Naive thymus-derived CD8-positive, alpha-beta T cell (primary cell): ENCODE data around the gene PPP1R3D. TPM values are rescaled to one million over a fixed set of nuclear protein-coding genes. Genes with fewer than 3 reads are reported as not detected.
"Not testable (repeated sequence)": the region's sequence is repeated elsewhere in the genome, so short reads cannot be mapped to it uniquely, and the experiment has no call there.

ENCODE experiments used
- ATAC-seq, 2 donors: fragments of 150-1000 bp; cut with Tn5 transposase in 1 of 2; sonication (Bioruptor Pico), chemical (Tn5 transposase) in 1 of 2; 1 replicate in 1 of 2; 2 replicates in 1 of 2; pipeline ENCODE4 v1.10.0; 2021; ENCODE audit warnings: mild to moderate bottlenecking in 2 of 2, moderate library complexity in 2 of 2
- POLR2A ChIA-PET: fragments of 350-600 bp; sonication (Branson Sonifier 250); formaldehyde crosslinking; loops from one replicate; lab custom pipeline; 2021; ENCODE audit warnings: antibody characterized with exemption; lab: Charles Lee
- DNase-seq, 10 donors: peaks; one replicate each; pipeline versions ENCODE4 v3.0.0 to v3.0.0-alpha.2; 2020 to 2022
- H3K27ac Mint-ChIP-seq, 10 donors: one replicate each; pipeline ENCODE4 v1.8.0; 2020 to 2022; ENCODE audit warnings: mild to moderate bottlenecking in 10 of 10, mixed read lengths in 10 of 10, moderate library complexity in 4 of 10, inconsistent platforms in 1 of 10
- H3K27me3 Mint-ChIP-seq, 5 donors: one replicate each; pipeline ENCODE4 v1.8.0; 2021 to 2022; ENCODE audit warnings: mixed read lengths in 5 of 5
- H3K36me3 Mint-ChIP-seq, 3 donors: one replicate each; pipeline ENCODE4 v1.8.0; 2020 to 2022; ENCODE audit warnings: mixed read lengths in 3 of 3, mild to moderate bottlenecking in 2 of 3, inconsistent platforms in 1 of 3
- H3K4me1 Mint-ChIP-seq, 4 donors: one replicate each; pipeline ENCODE4 v1.8.0; 2021 to 2022; ENCODE audit warnings: mixed read lengths in 4 of 4
- H3K4me3 Mint-ChIP-seq, 10 donors: one replicate each; pipeline ENCODE4 v1.8.0; 2020 to 2022; ENCODE audit warnings: mild to moderate bottlenecking in 10 of 10, mixed read lengths in 10 of 10, moderate library complexity in 6 of 10, inconsistent platforms in 1 of 10
- H3K9me3 Mint-ChIP-seq, 9 donors: one replicate each; pipeline ENCODE4 v1.8.0; 2020 to 2022; ENCODE audit warnings: mixed read lengths in 9 of 9, mild to moderate bottlenecking in 3 of 9, inconsistent platforms in 1 of 9, moderate library complexity in 1 of 9
- polyA plus RNA-seq, 3 donors: library from polyadenylated mRNA; unstranded; fragments of 300-500 nt; fragmentation: Illumina TruSeq; gene quantifications; one replicate each; pipeline ENCODE4 v1.2.3, GENCODE V29; 2021
- total RNA-seq, 8 experiments: library from RNA in 2 of 8; stranded (reverse) in 2 of 8; gene quantifications; one replicate each; pipeline ENCODE4 v1.2.3 and lab custom pipeline; 2021 to 2026

PPP1R3D gene
- total and polyA plus RNA-seq, 5 experiments from 2014 or later = 1.3 to 8.1 (median 2.7) TPM

GRCh38 chr20:59962155-59962554 lies 22.1 kb upstream of the PPP1R3D start:
- Mint-ChIP-seq H3K9me3 (no peaks in the 10 kb centered on the region), H3K4me3 (no peak overlapping the region), H3K4me1 (peaks cover 0 to 2% (median 0%) of the 10 kb centered on the region in 4 donors), H3K27me3 (no peaks in the 10 kb centered on the region), H3K36me3 (peaks cover 0 to 20% (median 16%) of the 10 kb centered on the region in 3 donors), H3K27ac (no peak overlapping the region)
- DNase-seq = no peak
- POLR2A ChIA-PET = no interaction called here
- no peak for ATAC-seq

- no peak overlapping the region for H3K4me3 Mint-ChIP-seq
- peak overlapping the region in 2 of 10 donors; percentile 18 to 80 for H3K27ac Mint-ChIP-seq
- H3K9me3 Mint-ChIP-seq = no peaks in the 10 kb centered on the region
- DNase-seq = no peak
- H3K27me3 Mint-ChIP-seq = no peaks in the 10 kb centered on the region
- no peak for ATAC-seq
- peaks cover 0 to 2% (median 0%) of the 10 kb centered on the region in 4 donors for H3K4me1 Mint-ChIP-seq
- POLR2A ChIA-PET = no interaction called here
- peaks cover 0 to 20% (median 16%) of the 10 kb centered on the region in 3 donors for H3K36me3 Mint-ChIP-seq
Measured at GRCh38 chr20:59961423-59961822, 21.3 kb upstream of the PPP1R3D start.

GRCh38 chr20:59958626-59959025 lies 18.5 kb upstream of the PPP1R3D start:
- H3K27me3 Mint-ChIP-seq = no peaks in the 10 kb centered on the region
- POLR2A ChIA-PET = no interaction called here
- ATAC-seq (no peak), DNase-seq (no peak)
- H3K27ac Mint-ChIP-seq = no peak overlapping the region
- no peak overlapping the region for H3K4me3 Mint-ChIP-seq
- H3K9me3 Mint-ChIP-seq = no peaks in the 10 kb centered on the region
- peaks cover 0 to 20% (median 16%) of the 10 kb centered on the region in 3 donors for H3K36me3 Mint-ChIP-seq
- peaks cover 0 to 2% (median 0%) of the 10 kb centered on the region in 4 donors for H3K4me1 Mint-ChIP-seq

- peaks cover 0 to 2% (median 0%) of the 10 kb centered on the region in 4 donors for H3K4me1 Mint-ChIP-seq
- ATAC-seq (no peak), DNase-seq (no peak)
- H3K9me3 Mint-ChIP-seq = no peaks in the 10 kb centered on the region
- H3K27me3 Mint-ChIP-seq = no peaks in the 10 kb centered on the region
- H3K36me3 Mint-ChIP-seq = peaks cover 0 to 20% (median 16%) of the 10 kb centered on the region in 3 donors
- no peak within 1 kb of the TSS for H3K27ac Mint-ChIP-seq
- no peak within 1 kb of the TSS for H3K4me3 Mint-ChIP-seq
- POLR2A ChIA-PET = no interaction called here
Measured at GRCh38 chr20:59958123-59958522, 18.0 kb upstream of the PPP1R3D start, which contains the start of gene CDH26. TSS of gene CDH26 (plus strand) at chr20:59958423. CDS start at chr20:59958727, 304 bp downstream.

- peaks cover 0 to 23% (median 16%) of the 10 kb centered on the region in 3 donors for H3K36me3 Mint-ChIP-seq
- H3K9me3 Mint-ChIP-seq, H3K27ac Mint-ChIP-seq, H3K4me1 Mint-ChIP-seq, ATAC-seq, H3K27me3 Mint-ChIP-seq, DNase-seq, H3K4me3 Mint-ChIP-seq, POLR2A ChIA-PET: not testable (repeated sequence)
Measured at GRCh38 chr20:59957568-59957967, 17.5 kb upstream of the PPP1R3D start.

GRCh38 chr20:59955131-59955796 lies 15.2 kb upstream of the PPP1R3D start:
- ATAC-seq = no peak
- no peaks in the 10 kb centered on the region for H3K4me1 Mint-ChIP-seq
- POLR2A ChIA-PET = no interaction called here
- peak overlapping the region in 3 of 10 donors; percentile 9 to 53 (median 28) for H3K27ac Mint-ChIP-seq
- H3K9me3 Mint-ChIP-seq = no peaks in the 10 kb centered on the region
- peaks cover 0 to 18% (median 7%) of the 10 kb centered on the region in 3 donors for H3K36me3 Mint-ChIP-seq
- H3K27me3 Mint-ChIP-seq = no peaks in the 10 kb centered on the region
- DNase-seq = no peak
- no peak overlapping the region for H3K4me3 Mint-ChIP-seq

GRCh38 chr20:59954718-59955117 lies 14.6 kb upstream of the PPP1R3D start:
- POLR2A ChIA-PET = no interaction called here
- no peak overlapping the region for H3K4me3 Mint-ChIP-seq
- H3K27me3 Mint-ChIP-seq = no peaks in the 10 kb centered on the region
- H3K9me3 Mint-ChIP-seq = no peaks in the 10 kb centered on the region
- DNase-seq = no peak
- peak overlapping the region in 4 of 10 donors; percentile 8 to 53 (median 18) for H3K27ac Mint-ChIP-seq
- no peak for ATAC-seq
- H3K4me1 Mint-ChIP-seq = no peaks in the 10 kb centered on the region
- H3K36me3 Mint-ChIP-seq = peaks cover 0 to 12% (median 3%) of the 10 kb centered on the region in 3 donors

- no peaks in the 10 kb centered on the region for H3K27me3 Mint-ChIP-seq
- DNase-seq = no peak
- POLR2A ChIA-PET = interaction anchor here (1.6 kb wide), 1 partner anchor 9 kb away, joined by 9 read pairs; the partner anchor contains the start of genes FAM217B and PPP1R3D
- no peak for ATAC-seq
- H3K9me3 Mint-ChIP-seq = no peaks in the 10 kb centered on the region
- no peak overlapping the region for H3K4me3 Mint-ChIP-seq
- peaks cover 0 to 19% (median 0%) of the 10 kb centered on the region in 3 donors for H3K36me3 Mint-ChIP-seq
- peak overlapping the region in 8 of 10 donors; percentile 45 to 95 (median 61) for H3K27ac Mint-ChIP-seq
- peaks cover 6 to 21% (median 16%) of the 10 kb centered on the region in 4 donors for H3K4me1 Mint-ChIP-seq
Measured at GRCh38 chr20:59949911-59950310, 9.8 kb upstream of the PPP1R3D start.

GRCh38 chr20:59948828-59949720 lies 9.0 kb upstream of the PPP1R3D start:
- H3K27ac Mint-ChIP-seq = peak overlapping the region; percentile 86 to 97 (median 93)
- H3K27me3 Mint-ChIP-seq = no peaks in the 10 kb centered on the region
- peaks cover 9 to 25% (median 21%) of the 10 kb centered on the region in 4 donors for H3K4me1 Mint-ChIP-seq
- H3K36me3 Mint-ChIP-seq = peaks cover 8 to 27% (median 8%) of the 10 kb centered on the region in 3 donors
- no peaks in the 10 kb centered on the region for H3K9me3 Mint-ChIP-seq
- POLR2A ChIA-PET = interaction anchor here (1.2 to 1.6 kb wide), 2 partner anchors 8 to 11 kb away, joined by 3 to 9 read pairs; partner anchors contain the start of genes FAM217B and PPP1R3D
- DNase-seq = peak in 8 of 10 donors; percentile 20 to 75 (median 54)
- ATAC-seq = peak; percentile 90 to 94
- peak overlapping the region; percentile 61 to 83 (median 74) for H3K4me3 Mint-ChIP-seq

GRCh38 chr20:59948212-59948611 lies 8.1 kb upstream of the PPP1R3D start:
- H3K9me3 Mint-ChIP-seq = no peaks in the 10 kb centered on the region

GRCh38 chr20:59947376-59947775 lies 7.3 kb upstream of the PPP1R3D start:
- H3K27me3 Mint-ChIP-seq = no peaks in the 10 kb centered on the region
- ATAC-seq (no peak), DNase-seq (no peak)
- peaks cover 8 to 36% (median 13%) of the 10 kb centered on the region in 3 donors for H3K36me3 Mint-ChIP-seq
- peak overlapping the region in 2 of 10 donors; percentile 10 to 43 for H3K27ac Mint-ChIP-seq
- H3K4me1 Mint-ChIP-seq = peaks cover 9 to 26% (median 21%) of the 10 kb centered on the region in 4 donors
- POLR2A ChIA-PET = no interaction called here
- no peak overlapping the region for H3K4me3 Mint-ChIP-seq
- no peaks in the 10 kb centered on the region for H3K9me3 Mint-ChIP-seq

More at GRCh38 chr20:59948212-59948611, 8.1 kb upstream of the PPP1R3D start:
- no peaks in the 10 kb centered on the region for H3K27me3 Mint-ChIP-seq
- peak overlapping the region in 2 of 10 donors; percentile 69 to 83 for H3K4me3 Mint-ChIP-seq
- peaks cover 9 to 26% (median 21%) of the 10 kb centered on the region in 4 donors for H3K4me1 Mint-ChIP-seq
- H3K36me3 Mint-ChIP-seq = peaks cover 8 to 33% (median 10%) of the 10 kb centered on the region in 3 donors
- DNase-seq = no peak
- POLR2A ChIA-PET = interaction anchor here (1.2 kb wide), 1 partner anchor 10 kb away, joined by 3 read pairs; no protein-coding TSS in a partner anchor
- peak overlapping the region in 8 of 10 donors; percentile 88 to 97 (median 93) for H3K27ac Mint-ChIP-seq
- no peak for ATAC-seq

- Mint-ChIP-seq H3K36me3 (peaks cover 8 to 39% (median 13%) of the 10 kb centered on the region in 3 donors), H3K27me3 (no peaks in the 10 kb centered on the region), H3K27ac (peak overlapping the region in 3 of 10 donors; percentile 35 to 43 (median 37)), H3K4me3 (no peak overlapping the region), H3K9me3 (no peaks in the 10 kb centered on the region), H3K4me1 (peaks cover 17 to 42% (median 37%) of the 10 kb centered on the region in 4 donors)
- POLR2A ChIA-PET = no interaction called here
- no peak for ATAC-seq
- DNase-seq = no peak
Measured at GRCh38 chr20:59945731-59946130, 5.6 kb upstream of the PPP1R3D start.
